K562 (cell line): ENCODE measurements around the gene TBX10.

Source experiments
- CBX8 ChIP-seq: fragments of 200-600 bp; sonication (generic); IDR thresholded peaks from 2 replicates; pipeline ENCODE4 v1.6.1; 2012; ENCODE audit warnings: borderline replicate concordance, mixed run types, low read depth, mild to moderate bottlenecking, moderate library complexity, mixed read lengths, low read length, control low read depth, inconsistent platforms; ENCODE audit not compliant: poor library complexity, severe bottlenecking; ENCODE audit errors: extremely low read depth
- CEBPB ChIP-seq: fragments of 450-650 bp; IDR thresholded peaks from 2 replicates; pipeline ENCODE4 v1.6.1; 2016; ENCODE audit warnings: missing genetic modification characterization, missing compliant biosample characterization
- CTCF ChIP-seq, 3 experiments: IDR thresholded peaks in 2 of 3; conservative IDR thresholded peaks in 1 of 3; 2 replicates each; pipeline ENCODE4 v1.5.1; 2011 to 2012; ENCODE audit warnings: low read length in 3 of 3, mild to moderate bottlenecking in 3 of 3, control low read depth in 2 of 3, improper control_type of control experiment in 1 of 3, inconsistent platforms in 1 of 3, low read depth in 1 of 3, mixed read lengths in 1 of 3, moderate library complexity in 1 of 3; ENCODE audit not compliant: insufficient read depth in 2 of 3
- SOX6 ChIP-seq: fragments of 450-650 bp; IDR thresholded peaks from 2 replicates; pipeline ENCODE4 v1.6.1; 2014; ENCODE audit warnings: mild to moderate bottlenecking
- ZNF57 ChIP-seq: fragments of 450-650 bp; formaldehyde crosslinking; IDR thresholded peaks from 2 replicates; pipeline ENCODE4 v1.4.0; 2020; ENCODE audit warnings: mild to moderate bottlenecking, moderate library complexity
- TF ChIP-seq, protein P1 (sequence below): fragments of 150-350 bp; IDR thresholded peaks from 2 replicates; pipeline ENCODE4 v1.6.1; 2014; ENCODE audit warnings: low read depth, mild to moderate bottlenecking, low read length, borderline replicate concordance

DNA sequence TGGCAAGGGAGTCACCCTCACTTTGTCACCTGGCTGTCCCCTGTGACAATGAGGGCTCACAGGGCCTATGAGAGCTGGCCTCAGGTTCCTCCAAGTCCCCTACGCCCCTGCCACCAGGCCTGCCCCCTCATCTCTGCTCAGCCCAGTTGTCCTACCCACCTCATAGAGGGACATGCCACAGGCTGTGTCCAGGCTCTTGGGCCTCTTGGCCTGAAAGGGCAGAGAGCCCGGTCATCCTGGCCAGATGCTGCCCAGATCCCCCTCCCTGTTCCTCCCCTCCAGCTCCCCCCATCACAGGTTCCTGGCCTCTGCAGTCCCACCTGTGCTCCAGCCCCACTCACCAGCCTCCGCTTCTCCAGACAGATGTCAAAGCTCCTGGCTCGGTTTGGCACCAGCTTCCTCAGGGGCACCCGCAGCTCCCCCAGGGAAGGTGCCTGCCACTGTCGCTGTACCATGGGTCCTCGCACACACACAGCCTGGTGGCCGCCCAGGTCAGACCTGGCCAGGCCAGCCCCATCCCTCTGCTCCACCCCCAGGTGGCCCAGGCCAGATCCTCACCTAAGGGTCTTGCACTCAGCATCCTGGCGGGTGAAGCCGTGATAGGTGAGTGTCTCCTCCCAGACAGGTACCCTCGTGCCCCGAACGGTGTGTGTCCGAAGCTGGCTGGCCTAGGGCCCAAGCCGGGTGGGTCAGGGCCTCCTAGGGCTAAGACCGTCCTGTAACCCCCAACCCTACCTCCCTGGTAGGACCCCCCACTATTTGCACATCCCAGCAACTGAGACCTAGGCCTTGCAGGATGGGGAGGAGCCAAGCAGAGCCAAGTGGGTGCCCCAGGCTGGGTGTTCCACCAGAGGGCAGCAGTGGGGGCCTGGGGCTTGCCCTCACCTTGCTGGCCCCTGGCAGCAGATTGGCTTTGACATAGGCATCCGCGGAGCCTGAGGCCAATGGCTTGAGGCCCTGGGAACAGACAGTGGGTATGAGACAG is 24.5 kb downstream of the TBX10 start:
- TF ChIP-seq CBX8 (no peak), CEBPB (tag) (no peak), CTCF (IDR thresholded peaks at IDR 0.05 in 2 of 3, conservative IDR thresholded peaks at IDR 0.05 in 1 of 3; ENCODE audit: insufficient read depth in 2 of 3, low read depth in 1 of 3, low read length in 3 of 3) (peak; percentile 54 to 76 (median 68)), SOX6 (no peak), ZNF57 (CRISPR knock-in tag) (no peak)
- TF ChIP-seq, protein P1, sequence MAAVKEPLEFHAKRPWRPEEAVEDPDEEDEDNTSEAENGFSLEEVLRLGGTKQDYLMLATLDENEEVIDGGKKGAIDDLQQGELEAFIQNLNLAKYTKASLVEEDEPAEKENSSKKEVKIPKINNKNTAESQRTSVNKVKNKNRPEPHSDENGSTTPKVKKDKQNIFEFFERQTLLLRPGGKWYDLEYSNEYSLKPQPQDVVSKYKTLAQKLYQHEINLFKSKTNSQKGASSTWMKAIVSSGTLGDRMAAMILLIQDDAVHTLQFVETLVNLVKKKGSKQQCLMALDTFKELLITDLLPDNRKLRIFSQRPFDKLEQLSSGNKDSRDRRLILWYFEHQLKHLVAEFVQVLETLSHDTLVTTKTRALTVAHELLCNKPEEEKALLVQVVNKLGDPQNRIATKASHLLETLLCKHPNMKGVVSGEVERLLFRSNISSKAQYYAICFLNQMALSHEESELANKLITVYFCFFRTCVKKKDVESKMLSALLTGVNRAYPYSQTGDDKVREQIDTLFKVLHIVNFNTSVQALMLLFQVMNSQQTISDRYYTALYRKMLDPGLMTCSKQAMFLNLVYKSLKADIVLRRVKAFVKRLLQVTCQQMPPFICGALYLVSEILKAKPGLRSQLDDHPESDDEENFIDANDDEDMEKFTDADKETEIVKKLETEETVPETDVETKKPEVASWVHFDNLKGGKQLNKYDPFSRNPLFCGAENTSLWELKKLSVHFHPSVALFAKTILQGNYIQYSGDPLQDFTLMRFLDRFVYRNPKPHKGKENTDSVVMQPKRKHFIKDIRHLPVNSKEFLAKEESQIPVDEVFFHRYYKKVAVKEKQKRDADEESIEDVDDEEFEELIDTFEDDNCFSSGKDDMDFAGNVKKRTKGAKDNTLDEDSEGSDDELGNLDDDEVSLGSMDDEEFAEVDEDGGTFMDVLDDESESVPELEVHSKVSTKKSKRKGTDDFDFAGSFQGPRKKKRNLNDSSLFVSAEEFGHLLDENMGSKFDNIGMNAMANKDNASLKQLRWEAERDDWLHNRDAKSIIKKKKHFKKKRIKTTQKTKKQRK, result no peak
